ENCODE measurements around the gene TUBB1.
A peak's percentile ranks its signal among the peaks of the same experiment; 100 is the strongest.
"Not testable (repeated sequence)": the region's sequence is repeated elsewhere in the genome, so short reads cannot be mapped to it uniquely, and the experiment has no call there.

Gene TUBB1

GRCh38 chr20:58981628-58982364 lies 37.4 kb upstream of the TUBB1 start:
- Histone ChIP-seq H3K4me3 (ENCODE audit: low read depth, low read length) (peak overlapping the region; percentile 70), H3K27me3 (ENCODE audit: control insufficient read depth, insufficient read depth, low read length) (no peaks in the 10 kb centered on the region), H3K27ac (ENCODE audit: low read depth, low read length) (peak overlapping the region; percentile 62), H3K9ac (ENCODE audit: low read depth, low read length) (peak overlapping the region; percentile 7; the same call in 1 of the 2 replicates), H3K4me1 (ENCODE audit: control insufficient read depth, insufficient read depth, low read length) (peaks cover 5% of the 10 kb centered on the region; the same call in 1 of the 2 replicates), H3K36me3 (ENCODE audit: control insufficient read depth, insufficient read depth, low read length) (peaks cover 12% of the 10 kb centered on the region), H3K9me3 (ENCODE audit: control insufficient read depth, insufficient read depth, low read length) (no peaks in the 10 kb centered on the region)

GRCh38 chr20:58982406-58983114 lies 36.7 kb upstream of the TUBB1 start:
- H3K27ac ChIP-seq (ENCODE audit: low read depth, low read length) = no peak overlapping the region
- H3K27me3 ChIP-seq (ENCODE audit: control insufficient read depth, insufficient read depth, low read length) = no peaks in the 10 kb centered on the region
- no peaks in the 10 kb centered on the region for H3K9me3 ChIP-seq (ENCODE audit: control insufficient read depth, insufficient read depth, low read length)
- peaks cover 5% of the 10 kb centered on the region; the same call in 1 of the 2 replicates for H3K4me1 ChIP-seq (ENCODE audit: control insufficient read depth, insufficient read depth, low read length)
- H3K36me3 ChIP-seq (ENCODE audit: control insufficient read depth, insufficient read depth, low read length) = peaks cover 19% of the 10 kb centered on the region
- H3K9ac ChIP-seq (ENCODE audit: low read depth, low read length) = no peak overlapping the region
- no peak overlapping the region for H3K4me3 ChIP-seq (ENCODE audit: low read depth, low read length)

GRCh38 chr20:58983115-58983468 lies 36.1 kb upstream of the TUBB1 start:
- not testable (repeated sequence) for H3K27ac ChIP-seq (ENCODE audit: low read depth, low read length); H3K9ac ChIP-seq (ENCODE audit: low read depth, low read length); H3K4me3 ChIP-seq (ENCODE audit: low read depth, low read length); H3K4me1 ChIP-seq (ENCODE audit: control insufficient read depth, insufficient read depth, low read length); H3K9me3 ChIP-seq (ENCODE audit: control insufficient read depth, insufficient read depth, low read length); H3K27me3 ChIP-seq (ENCODE audit: control insufficient read depth, insufficient read depth, low read length)
- H3K36me3 ChIP-seq (ENCODE audit: control insufficient read depth, insufficient read depth, low read length) = peaks cover 25% of the 10 kb centered on the region

GRCh38 chr20:58984691-58985090 lies 34.5 kb upstream of the TUBB1 start:
- no peak overlapping the region for H3K9ac ChIP-seq (ENCODE audit: low read depth, low read length)
- no peaks in the 10 kb centered on the region for H3K4me1 ChIP-seq (ENCODE audit: control insufficient read depth, insufficient read depth, low read length)
- no peak overlapping the region for H3K27ac ChIP-seq (ENCODE audit: low read depth, low read length)
- H3K36me3 ChIP-seq (ENCODE audit: control insufficient read depth, insufficient read depth, low read length) = peaks cover 41% of the 10 kb centered on the region
- no peaks in the 10 kb centered on the region for H3K9me3 ChIP-seq (ENCODE audit: control insufficient read depth, insufficient read depth, low read length)
- no peaks in the 10 kb centered on the region for H3K27me3 ChIP-seq (ENCODE audit: control insufficient read depth, insufficient read depth, low read length)
- H3K4me3 ChIP-seq (ENCODE audit: low read depth, low read length) = no peak overlapping the region

GRCh38 chr20:58985656-58986055 lies 33.6 kb upstream of the TUBB1 start:
- no peaks in the 10 kb centered on the region for H3K4me1 ChIP-seq (ENCODE audit: control insufficient read depth, insufficient read depth, low read length)
- H3K36me3 ChIP-seq (ENCODE audit: control insufficient read depth, insufficient read depth, low read length) = peaks cover 49% of the 10 kb centered on the region
- no peak overlapping the region for H3K27ac ChIP-seq (ENCODE audit: low read depth, low read length)

DNA sequence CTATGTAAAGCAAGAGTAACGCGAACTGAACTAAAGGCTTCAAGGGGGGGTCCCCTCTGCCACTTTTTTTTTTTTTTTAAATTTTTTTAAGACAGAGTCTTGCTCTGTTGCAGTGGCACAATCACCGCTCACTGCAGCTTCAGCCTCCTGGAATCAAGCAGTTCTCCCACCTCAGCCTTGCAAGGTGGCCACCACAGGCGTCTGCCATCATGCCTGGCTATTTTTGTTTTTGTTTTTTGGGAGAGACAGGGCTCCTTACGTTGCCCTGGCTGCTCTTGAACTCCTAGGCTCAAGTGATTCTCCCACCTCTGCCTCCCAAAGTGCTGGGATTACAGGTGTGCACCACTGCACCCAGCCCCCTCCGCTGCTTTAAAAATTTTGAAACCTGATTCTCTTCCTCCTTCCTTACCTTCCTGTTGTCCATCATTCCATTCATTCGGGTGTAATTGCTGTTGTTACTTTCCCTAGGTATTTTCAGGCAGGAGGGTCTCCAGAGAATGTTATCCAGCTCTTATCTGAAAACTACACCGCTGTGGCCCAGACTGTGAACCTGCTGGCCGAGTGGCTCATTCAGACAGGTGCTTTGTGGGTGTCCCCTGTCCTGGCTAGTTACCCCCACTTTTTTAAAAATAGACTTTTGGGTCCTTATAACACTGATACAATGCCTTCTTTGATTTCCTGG lies 32.8 kb upstream of the TUBB1 start:
- no peaks in the 10 kb centered on the region for H3K9me3 ChIP-seq (ENCODE audit: control insufficient read depth, insufficient read depth, low read length)
- no peaks in the 10 kb centered on the region for H3K27me3 ChIP-seq (ENCODE audit: control insufficient read depth, insufficient read depth, low read length)
- no peak overlapping the region for H3K9ac ChIP-seq (ENCODE audit: low read depth, low read length)
- H3K4me1 ChIP-seq (ENCODE audit: control insufficient read depth, insufficient read depth, low read length) = no peaks in the 10 kb centered on the region
- no peak overlapping the region for H3K27ac ChIP-seq (ENCODE audit: low read depth, low read length)
- peaks cover 56% of the 10 kb centered on the region for H3K36me3 ChIP-seq (ENCODE audit: control insufficient read depth, insufficient read depth, low read length)
- no peak overlapping the region for H3K4me3 ChIP-seq (ENCODE audit: low read depth, low read length)

More at GRCh38 chr20:58985656-58986055, 33.6 kb upstream of the TUBB1 start:
- Histone ChIP-seq H3K4me3 (ENCODE audit: low read depth, low read length) (no peak overlapping the region), H3K9me3 (ENCODE audit: control insufficient read depth, insufficient read depth, low read length) (no peaks in the 10 kb centered on the region), H3K9ac (ENCODE audit: low read depth, low read length) (no peak overlapping the region), H3K27me3 (ENCODE audit: control insufficient read depth, insufficient read depth, low read length) (no peaks in the 10 kb centered on the region)

GRCh38 chr20:58986968-58987517 lies 32.2 kb upstream of the TUBB1 start:
- Histone ChIP-seq H3K27me3 (ENCODE audit: control insufficient read depth, insufficient read depth, low read length) (no peaks in the 10 kb centered on the region), H3K27ac (ENCODE audit: low read depth, low read length) (no peak overlapping the region), H3K9me3 (ENCODE audit: control insufficient read depth, insufficient read depth, low read length) (no peaks in the 10 kb centered on the region), H3K4me1 (ENCODE audit: control insufficient read depth, insufficient read depth, low read length) (no peaks in the 10 kb centered on the region), H3K4me3 (ENCODE audit: low read depth, low read length) (no peak overlapping the region), H3K36me3 (ENCODE audit: control insufficient read depth, insufficient read depth, low read length) (peaks cover 63% of the 10 kb centered on the region), H3K9ac (ENCODE audit: low read depth, low read length) (no peak overlapping the region)

GRCh38 chr20:58987790-58988564 lies 31.3 kb upstream of the TUBB1 start:
- peaks cover 72% of the 10 kb centered on the region for H3K36me3 ChIP-seq (ENCODE audit: control insufficient read depth, insufficient read depth, low read length)
- no peak overlapping the region for H3K4me3 ChIP-seq (ENCODE audit: low read depth, low read length)
- no peaks in the 10 kb centered on the region for H3K9me3 ChIP-seq (ENCODE audit: control insufficient read depth, insufficient read depth, low read length)
- H3K4me1 ChIP-seq (ENCODE audit: control insufficient read depth, insufficient read depth, low read length) = no peaks in the 10 kb centered on the region
- no peak overlapping the region for H3K9ac ChIP-seq (ENCODE audit: low read depth, low read length)
- H3K27ac ChIP-seq (ENCODE audit: low read depth, low read length) = no peak overlapping the region
- no peaks in the 10 kb centered on the region for H3K27me3 ChIP-seq (ENCODE audit: control insufficient read depth, insufficient read depth, low read length)

DNA sequence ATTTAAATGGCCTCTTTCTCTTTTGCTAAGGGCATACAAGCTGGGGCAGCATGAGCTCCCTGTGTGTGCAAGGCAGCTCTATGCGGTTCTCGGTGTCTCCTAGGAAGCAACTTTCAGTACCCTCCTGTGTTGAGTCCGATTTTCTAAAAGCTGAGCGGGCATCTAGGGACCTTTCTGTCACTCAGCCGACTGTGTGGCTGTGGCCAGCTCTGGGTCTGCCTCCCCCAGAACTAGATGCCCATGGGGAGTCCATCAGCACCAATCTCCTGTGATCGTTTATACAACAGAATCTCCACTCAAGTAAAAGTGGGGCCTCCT lies 30.7 kb upstream of the TUBB1 start:
- H3K27ac ChIP-seq (ENCODE audit: low read depth, low read length) = no peak overlapping the region
- H3K4me1 ChIP-seq (ENCODE audit: control insufficient read depth, insufficient read depth, low read length) = no peaks in the 10 kb centered on the region
- peaks cover 77% of the 10 kb centered on the region for H3K36me3 ChIP-seq (ENCODE audit: control insufficient read depth, insufficient read depth, low read length)
- H3K27me3 ChIP-seq (ENCODE audit: control insufficient read depth, insufficient read depth, low read length) = no peaks in the 10 kb centered on the region
- H3K9me3 ChIP-seq (ENCODE audit: control insufficient read depth, insufficient read depth, low read length) = no peaks in the 10 kb centered on the region
- H3K4me3 ChIP-seq (ENCODE audit: low read depth, low read length) = no peak overlapping the region
- H3K9ac ChIP-seq (ENCODE audit: low read depth, low read length) = no peak overlapping the region

DNA sequence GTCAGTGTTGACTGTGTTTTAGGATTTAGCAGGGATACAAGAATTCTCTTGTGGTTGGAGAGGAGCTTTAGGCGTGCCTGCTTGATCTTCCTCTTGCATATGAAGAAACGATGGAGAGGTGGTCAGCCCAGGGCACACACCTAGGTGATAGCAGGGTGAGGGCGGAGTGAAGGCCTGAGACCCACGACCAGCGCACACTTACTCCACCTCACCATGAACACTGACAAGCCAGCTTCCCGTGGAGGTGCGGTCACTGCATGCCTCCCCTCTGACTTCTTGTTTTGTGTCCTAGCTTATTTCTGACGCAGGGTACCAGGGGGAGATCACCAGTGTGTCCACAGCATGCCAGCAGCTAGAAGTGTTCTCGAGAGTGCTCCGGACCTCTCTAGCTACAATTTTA lies 30.0 kb upstream of the TUBB1 start:
- H3K9me3 ChIP-seq (ENCODE audit: control insufficient read depth, insufficient read depth, low read length) = no peaks in the 10 kb centered on the region
- no peak overlapping the region for H3K27ac ChIP-seq (ENCODE audit: low read depth, low read length)
- H3K27me3 ChIP-seq (ENCODE audit: control insufficient read depth, insufficient read depth, low read length) = no peaks in the 10 kb centered on the region
- no peak overlapping the region for H3K4me3 ChIP-seq (ENCODE audit: low read depth, low read length)
- no peaks in the 10 kb centered on the region for H3K4me1 ChIP-seq (ENCODE audit: control insufficient read depth, insufficient read depth, low read length)
- H3K36me3 ChIP-seq (ENCODE audit: control insufficient read depth, insufficient read depth, low read length) = peaks cover 84% of the 10 kb centered on the region
- H3K9ac ChIP-seq (ENCODE audit: low read depth, low read length) = no peak overlapping the region

Data from HUES48 (cell line).